ENCODE results near the gene CDC20. TPM values are rescaled to one million over a fixed set of nuclear protein-coding genes. Genes with fewer than 3 reads are reported as not detected.
A peak's percentile ranks its signal among the peaks of the same experiment; 100 is the strongest.

The CDC20 gene
- total and polyA plus RNA-seq, 2 of the 8 experiments (the other 6 are each of a cell fraction or from before 2014, with no cell fraction given) = 214 to 221 TPM

- no peak overlapping the region for H2BK12ac ChIP-seq (ENCODE audit: low read depth, low read length)
- no peak overlapping the region for H3K27ac ChIP-seq (ENCODE audit: low read depth, low read length)
- H2AFZ ChIP-seq (ENCODE audit: low read length) = no peak overlapping the region
- no peak overlapping the region for H2BK20ac ChIP-seq (ENCODE audit: low read length)
- no peak overlapping the region for H3K4me3 ChIP-seq (ENCODE audit: extremely low read depth in 1 of 4, insufficient read depth in 2 of 4, low read depth in 3 of 4, low read length in 4 of 4)
- DNase-seq (ENCODE audit: low read depth in 1 of 2, low spot score in 2 of 2) = no peak
- no peak overlapping the region for H2BK15ac ChIP-seq (ENCODE audit: low read length)
- H2BK5ac ChIP-seq (ENCODE audit: low read depth, low read length) = no peak overlapping the region
- H3K4me2 ChIP-seq (ENCODE audit: insufficient read depth in 1 of 2, low read depth in 2 of 2, low read length in 2 of 2) = no peak overlapping the region
- no peak overlapping the region for H3K4ac ChIP-seq (replicated peaks; ENCODE audit: insufficient read length, low read depth, low read length)
- no peaks in the 10 kb centered on the region for H3K79me1 ChIP-seq (ENCODE audit: low read depth, low read length)
- no peaks in the 10 kb centered on the region for H3K27me3 ChIP-seq (replicated peaks in 1 of 4; ENCODE audit: control insufficient read depth in 3 of 4, extremely low read depth in 1 of 4, insufficient read depth in 3 of 4, low read length in 3 of 4)
- no peaks in the 10 kb centered on the region for H3K23me2 ChIP-seq (ENCODE audit: low read depth, low read length)
- H4K91ac ChIP-seq (replicated peaks; ENCODE audit: insufficient read length, low read length) = no peak overlapping the region
- H3K79me2 ChIP-seq (ENCODE audit: control insufficient read depth in 1 of 2, insufficient read depth in 2 of 2, low read length in 2 of 2) = no peaks in the 10 kb centered on the region
- H3K36me3 ChIP-seq (ENCODE audit: control insufficient read depth in 2 of 4, insufficient read depth in 4 of 4, low read length in 3 of 4) = no peaks in the 10 kb centered on the region
- ChIA-PET CTCF (ENCODE audit: partially characterized antibody) (interaction anchor here (1.2 to 1.9 kb wide), 2 partner anchors 21 to 86 kb away, joined by 3 to 9 read pairs; no protein-coding TSS in a partner anchor), POLR2A (ENCODE audit: partially characterized antibody) (no interaction called here)
- no peak overlapping the region for H2BK120ac ChIP-seq (replicated peaks; ENCODE audit: low read depth, low read length)
- no peaks in the 10 kb centered on the region for H4K20me1 ChIP-seq (replicated peaks in 1 of 2; ENCODE audit: control insufficient read depth in 1 of 2, insufficient read depth in 2 of 2, low read length in 2 of 2)
- H3K56ac ChIP-seq (replicated peaks; ENCODE audit: insufficient read length, low read depth, low read length) = no peak overlapping the region
- H4K5ac ChIP-seq (ENCODE audit: insufficient read length, low read depth, low read length) = no peak overlapping the region
- no peak overlapping the region for H3K18ac ChIP-seq (ENCODE audit: extremely low read depth, low read length)
- WGBS, 2 experiments (ENCODE audit: extremely low coverage in 1 of 2, insufficient coverage in 1 of 2, insufficient read length in 1 of 2, insufficient replicate concordance in 2 of 2, low coverage in 1 of 2, low lambda C conversion rate in 2 of 2, missing lambda C conversion rate in 1 of 2) = 96% methylated on average over 1 of the region's 1 CpG; no CpG with 5 or more reads in 1 of the 2 experiments
- peaks cover 1 to 8% (median 5%) of the 10 kb centered on the region in 4 experiments; a peak in 5 of 7 replicates for H3K4me1 ChIP-seq (replicated peaks in 1 of 4; ENCODE audit: control insufficient read depth in 3 of 4, insufficient read depth in 4 of 4, low read length in 3 of 4)
- no peak overlapping the region for H2AK5ac ChIP-seq (ENCODE audit: low read depth, low read length)
- TF ChIP-seq CEBPB (IDR thresholded peaks at IDR 0.05; ENCODE audit: low read depth, low read length) = no peak
- TF ChIP-seq KDM1A (IDR thresholded peaks at IDR 0.05; ENCODE audit: borderline replicate concordance, low read length) = peak; percentile 87; the same call in 1 of the 2 replicates
- no peak overlapping the region for H3K9ac ChIP-seq (replicated peaks in 1 of 4; ENCODE audit: extremely low read depth in 1 of 4, low read depth in 3 of 4, low read length in 3 of 4)
- FAIRE-seq = no peak
- H3K14ac ChIP-seq (ENCODE audit: insufficient read length) = no peak overlapping the region
- no peak overlapping the region for H3K23ac ChIP-seq (ENCODE audit: insufficient read length)
- no peak overlapping the region for H4K8ac ChIP-seq (ENCODE audit: extremely low read depth, insufficient read depth, low read length)
- peaks cover 0 to 10% of the 10 kb centered on the region in 2 experiments; a peak in 2 of 4 replicates for H3K9me3 ChIP-seq (ENCODE audit: insufficient read depth in 2 of 2, low read depth in 1 of 2, low read length in 1 of 2)
These were observed 31.1 kb upstream of the CDC20 start for GRCh38 chr1:43327549-43328292.

All from H1 (cell line).